A673 (cell line): ENCODE results near the gene GBE1. TPM values are rescaled to one million over a fixed set of nuclear protein-coding genes. Genes with fewer than 3 reads are reported as not detected.

Experiments
- BruUV-seq: library from RNA; stranded (reverse); fragments of 400-500 nt; replicated peaks from 2 replicates; lab custom pipeline; 2021; lab: Mats Ljungman, UMichigan
- CTCF ChIA-PET: fragments of 300-600 bp; sonication (Branson Sonifier 250); formaldehyde crosslinking; loops from one replicate; lab custom pipeline; 2022; ENCODE audit warnings: antibody characterized with exemption; lab: Charles Lee
- POLR2A ChIA-PET: fragments of 300-600 bp; sonication (Branson Sonifier 250); formaldehyde crosslinking; loops from one replicate; lab custom pipeline; 2022; ENCODE audit warnings: antibody characterized with exemption; ENCODE audit not compliant: low non-redundant PET; lab: Charles Lee
- DNase-seq: peaks from one replicate; pipeline ENCODE4 v3.0.0-alpha.2; 2015; ENCODE audit warnings: low spot score
- H3K27ac ChIP-seq: fragments of 200-600 bp; sonication (generic); 2 replicates; pipeline ENCODE4 v1.5.1; 2016; ENCODE audit warnings: mixed run types, low read depth, mild to moderate bottlenecking, mixed read lengths, antibody characterized with exemption, low read length; ENCODE audit not compliant: poor library complexity, severe bottlenecking
- H3K27me3 ChIP-seq: fragments of 200-600 bp; sonication (generic); replicated peaks from 2 replicates; pipeline ENCODE4 v1.6.1; 2017; ENCODE audit warnings: mixed run types, low read depth, mild to moderate bottlenecking, mixed read lengths, antibody characterized with exemption, low read length; ENCODE audit not compliant: insufficient read depth, poor library complexity
- H3K36me3 ChIP-seq: fragments of 200-600 bp; sonication (generic); 2 replicates; pipeline ENCODE4 v1.6.1; 2016; ENCODE audit warnings: mixed run types, mild to moderate bottlenecking, mixed read lengths, antibody characterized with exemption, low read length; ENCODE audit not compliant: insufficient read depth, poor library complexity, severe bottlenecking
- H3K4me1 ChIP-seq: fragments of 200-600 bp; sonication (generic); 2 replicates; pipeline ENCODE4 v1.6.1; 2017; ENCODE audit warnings: mixed run types, mild to moderate bottlenecking, mixed read lengths, antibody characterized with exemption, low read length; ENCODE audit not compliant: insufficient read depth, poor library complexity, severe bottlenecking
- H3K4me3 ChIP-seq: fragments of 200-600 bp; sonication (generic); 2 replicates; pipeline ENCODE4 v1.5.1; 2016; ENCODE audit warnings: low read depth, mixed run types, mild to moderate bottlenecking, mixed read lengths, low read length; ENCODE audit not compliant: poor library complexity, severe bottlenecking
- H3K9me3 ChIP-seq: fragments of 200-600 bp; sonication (generic); 2 replicates; pipeline ENCODE4 v1.6.1; 2016; ENCODE audit warnings: mixed run types, low read depth, mild to moderate bottlenecking, mixed read lengths, antibody characterized with exemption, low read length; ENCODE audit not compliant: poor library complexity, severe bottlenecking
- EZH2 ChIP-seq: fragments of 200-600 bp; sonication (generic); IDR thresholded peaks from 2 replicates; pipeline ENCODE4 v1.6.1; 2017; ENCODE audit warnings: borderline replicate concordance, low read depth, mild to moderate bottlenecking, mixed read lengths, antibody characterized with exemption, low read length; ENCODE audit not compliant: poor library complexity, severe bottlenecking
- intact Hi-C: fragments of 100-400 bp; cut with micrococcal nuclease; formaldehyde crosslinking; loops from one replicate; pipeline ENCODE4 v1.10.0; 2022; ENCODE audit not compliant: unreplicated experiment
- total RNA-seq: library from RNA; stranded (reverse); gene quantifications from 2 replicates; pipeline ENCODE4 v1.2.3, GENCODE V29; 2021
- TF ChIP-seq, protein P1 (sequence below): fragments of 300-800, 200-600 bp; sonication (generic); conservative IDR thresholded peaks from 2 replicates; pipeline ENCODE4 v1.5.1; 2017; ENCODE audit warnings: low read depth, mild to moderate bottlenecking, antibody characterized with exemption, low read length, moderate library complexity, mixed read lengths

GBE1 gene
- total RNA-seq, 1 experiment from 2014 or later = 8.2 TPM

DNA sequence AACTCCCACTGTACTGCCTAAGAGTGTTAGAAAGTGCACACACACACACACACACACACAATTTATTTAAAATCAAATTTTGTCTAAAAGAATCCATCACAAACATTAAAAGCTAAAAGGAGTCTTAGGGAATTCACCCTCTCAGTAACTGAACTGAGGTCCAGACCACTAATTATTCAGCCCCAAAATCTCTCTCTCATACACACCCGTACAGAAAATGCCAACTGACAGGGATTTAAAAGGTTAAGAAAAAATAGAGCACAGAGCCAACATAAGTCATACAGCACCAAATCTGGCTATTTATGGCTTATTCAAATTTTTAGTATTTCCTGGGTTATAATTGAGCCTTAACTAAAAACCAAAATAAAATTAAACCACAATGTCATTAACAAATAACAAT, 20.7 kb downstream of the GBE1 start:
- H3K9me3 ChIP-seq = no peaks in the 10 kb centered on the region
- POLR2A ChIA-PET = no interaction called here
- no peak overlapping the region for H3K4me3 ChIP-seq
- no peaks in the 10 kb centered on the region for H3K36me3 ChIP-seq
- CTCF ChIA-PET = no interaction called here
- intact Hi-C loops = no loop called here
- BruUV-seq = no TSS peak
- no peak overlapping the region for H3K27ac ChIP-seq
- TF ChIP-seq, protein P1, sequence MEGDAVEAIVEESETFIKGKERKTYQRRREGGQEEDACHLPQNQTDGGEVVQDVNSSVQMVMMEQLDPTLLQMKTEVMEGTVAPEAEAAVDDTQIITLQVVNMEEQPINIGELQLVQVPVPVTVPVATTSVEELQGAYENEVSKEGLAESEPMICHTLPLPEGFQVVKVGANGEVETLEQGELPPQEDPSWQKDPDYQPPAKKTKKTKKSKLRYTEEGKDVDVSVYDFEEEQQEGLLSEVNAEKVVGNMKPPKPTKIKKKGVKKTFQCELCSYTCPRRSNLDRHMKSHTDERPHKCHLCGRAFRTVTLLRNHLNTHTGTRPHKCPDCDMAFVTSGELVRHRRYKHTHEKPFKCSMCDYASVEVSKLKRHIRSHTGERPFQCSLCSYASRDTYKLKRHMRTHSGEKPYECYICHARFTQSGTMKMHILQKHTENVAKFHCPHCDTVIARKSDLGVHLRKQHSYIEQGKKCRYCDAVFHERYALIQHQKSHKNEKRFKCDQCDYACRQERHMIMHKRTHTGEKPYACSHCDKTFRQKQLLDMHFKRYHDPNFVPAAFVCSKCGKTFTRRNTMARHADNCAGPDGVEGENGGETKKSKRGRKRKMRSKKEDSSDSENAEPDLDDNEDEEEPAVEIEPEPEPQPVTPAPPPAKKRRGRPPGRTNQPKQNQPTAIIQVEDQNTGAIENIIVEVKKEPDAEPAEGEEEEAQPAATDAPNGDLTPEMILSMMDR = no peak
- no peak for DNase-seq
- H3K4me1 ChIP-seq = peaks cover 20% of the 10 kb centered on the region
- H3K27me3 ChIP-seq = no peaks in the 10 kb centered on the region

DNA sequence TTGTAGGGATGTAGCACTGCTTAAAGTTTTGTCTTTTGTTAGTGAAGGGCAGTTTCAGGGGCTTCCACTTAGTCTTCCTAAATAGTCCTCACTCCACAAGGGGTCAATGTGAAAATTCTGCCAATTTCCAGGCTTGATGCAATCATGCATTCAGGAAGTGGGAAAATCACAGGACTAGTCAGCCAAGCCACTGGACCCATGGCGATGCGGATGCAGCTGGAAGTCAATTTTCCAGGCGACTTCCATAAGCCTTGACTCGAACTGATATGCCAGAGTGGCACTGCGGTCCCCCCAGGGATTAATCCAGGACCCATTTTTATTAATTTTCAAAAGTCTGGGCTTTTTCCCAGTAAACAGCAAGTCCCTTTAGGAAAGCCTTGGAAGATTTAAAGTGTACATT, 26.1 kb downstream of the GBE1 start:
- peaks cover 5% of the 10 kb centered on the region for H3K4me1 ChIP-seq
- DNase-seq = no peak
- no peak for TF ChIP-seq EZH2
- TF ChIP-seq, protein P1 = no peak
- H3K27me3 ChIP-seq = no peaks in the 10 kb centered on the region
- no TSS peak for BruUV-seq
- no peaks in the 10 kb centered on the region for H3K9me3 ChIP-seq
- intact Hi-C loops = no loop called here
- POLR2A ChIA-PET = no interaction called here
- H3K4me3 ChIP-seq = no peak overlapping the region
- H3K36me3 ChIP-seq = no peaks in the 10 kb centered on the region
- H3K27ac ChIP-seq = no peak overlapping the region
- CTCF ChIA-PET = no interaction called here

DNA sequence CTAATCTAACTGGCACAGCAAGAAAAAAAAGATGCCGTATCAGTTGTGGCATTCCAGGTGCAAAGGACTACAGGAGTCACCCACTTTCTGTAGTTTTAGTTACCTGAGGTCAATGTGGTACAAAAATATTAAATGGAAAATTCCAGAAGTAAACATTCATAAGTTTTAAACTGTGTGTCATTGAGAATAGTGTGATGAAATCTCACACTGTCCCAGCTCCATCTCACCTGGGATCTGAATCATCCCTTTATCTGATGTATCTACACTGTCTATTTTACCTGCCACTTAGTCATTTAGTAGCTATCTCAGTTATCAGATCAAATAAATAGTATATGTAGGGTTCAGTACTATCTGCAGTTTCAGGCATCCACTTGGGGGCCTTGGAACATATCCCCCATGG, 26.7 kb downstream of the GBE1 start:
- H3K36me3 ChIP-seq = no peaks in the 10 kb centered on the region
- intact Hi-C loops = no loop called here
- no peak overlapping the region for H3K4me3 ChIP-seq
- no peak for DNase-seq
- POLR2A ChIA-PET = no interaction called here
- TF ChIP-seq, protein P1 = no peak
- no peak for TF ChIP-seq EZH2
- no peaks in the 10 kb centered on the region for H3K27me3 ChIP-seq
- H3K9me3 ChIP-seq = no peaks in the 10 kb centered on the region
- CTCF ChIA-PET = no interaction called here
- H3K4me1 ChIP-seq = peaks cover 5% of the 10 kb centered on the region
- BruUV-seq = no TSS peak
- no peak overlapping the region for H3K27ac ChIP-seq
